ENCODE results near the gene TMEM169. TPM values are rescaled to one million over a fixed set of nuclear protein-coding genes. Genes with fewer than 3 reads are reported as not detected.

TMEM169 gene
- total and polyA plus RNA-seq, 2 of the 13 experiments (the other 11 are each of a cell fraction or from before 2014, with no cell fraction given): 1.5 to 4.5 TPM

DNA sequence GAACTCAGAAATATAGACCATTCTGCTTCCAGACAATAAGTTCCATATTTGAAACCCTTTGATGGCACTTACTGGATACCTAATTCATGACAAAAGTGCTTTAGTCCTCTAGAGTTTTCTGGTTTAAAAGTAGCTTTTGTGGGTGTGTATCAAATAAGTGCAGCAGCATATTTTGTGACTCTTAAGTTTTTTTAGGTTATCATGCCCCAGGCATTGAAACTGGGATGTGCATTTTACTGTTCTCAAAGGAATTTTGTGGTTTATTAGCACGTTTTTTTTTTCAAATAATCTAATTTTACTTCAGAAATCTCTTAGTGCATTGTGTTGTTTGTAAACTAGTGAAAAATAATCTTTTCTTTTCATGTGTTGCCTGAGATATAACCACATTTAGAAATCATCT, 28.9 kb downstream of the TMEM169 start:
- BruUV-seq (replicated peaks): no TSS peak
- TF ChIP-seq, protein P1, sequence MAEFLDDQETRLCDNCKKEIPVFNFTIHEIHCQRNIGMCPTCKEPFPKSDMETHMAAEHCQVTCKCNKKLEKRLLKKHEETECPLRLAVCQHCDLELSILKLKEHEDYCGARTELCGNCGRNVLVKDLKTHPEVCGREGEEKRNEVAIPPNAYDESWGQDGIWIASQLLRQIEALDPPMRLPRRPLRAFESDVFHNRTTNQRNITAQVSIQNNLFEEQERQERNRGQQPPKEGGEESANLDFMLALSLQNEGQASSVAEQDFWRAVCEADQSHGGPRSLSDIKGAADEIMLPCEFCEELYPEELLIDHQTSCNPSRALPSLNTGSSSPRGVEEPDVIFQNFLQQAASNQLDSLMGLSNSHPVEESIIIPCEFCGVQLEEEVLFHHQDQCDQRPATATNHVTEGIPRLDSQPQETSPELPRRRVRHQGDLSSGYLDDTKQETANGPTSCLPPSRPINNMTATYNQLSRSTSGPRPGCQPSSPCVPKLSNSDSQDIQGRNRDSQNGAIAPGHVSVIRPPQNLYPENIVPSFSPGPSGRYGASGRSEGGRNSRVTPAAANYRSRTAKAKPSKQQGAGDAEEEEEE (CRISPR knock-in tag; IDR thresholded peaks at IDR 0.05; ENCODE audit: borderline replicate concordance): 0 out of 2 replicates have a peak, but pooled peaks have one; percentile 2
- TF ChIP-seq TEAD2 (CRISPR knock-in tag; IDR thresholded peaks at IDR 0.05): no peak
- TF ChIP-seq, protein P2, sequence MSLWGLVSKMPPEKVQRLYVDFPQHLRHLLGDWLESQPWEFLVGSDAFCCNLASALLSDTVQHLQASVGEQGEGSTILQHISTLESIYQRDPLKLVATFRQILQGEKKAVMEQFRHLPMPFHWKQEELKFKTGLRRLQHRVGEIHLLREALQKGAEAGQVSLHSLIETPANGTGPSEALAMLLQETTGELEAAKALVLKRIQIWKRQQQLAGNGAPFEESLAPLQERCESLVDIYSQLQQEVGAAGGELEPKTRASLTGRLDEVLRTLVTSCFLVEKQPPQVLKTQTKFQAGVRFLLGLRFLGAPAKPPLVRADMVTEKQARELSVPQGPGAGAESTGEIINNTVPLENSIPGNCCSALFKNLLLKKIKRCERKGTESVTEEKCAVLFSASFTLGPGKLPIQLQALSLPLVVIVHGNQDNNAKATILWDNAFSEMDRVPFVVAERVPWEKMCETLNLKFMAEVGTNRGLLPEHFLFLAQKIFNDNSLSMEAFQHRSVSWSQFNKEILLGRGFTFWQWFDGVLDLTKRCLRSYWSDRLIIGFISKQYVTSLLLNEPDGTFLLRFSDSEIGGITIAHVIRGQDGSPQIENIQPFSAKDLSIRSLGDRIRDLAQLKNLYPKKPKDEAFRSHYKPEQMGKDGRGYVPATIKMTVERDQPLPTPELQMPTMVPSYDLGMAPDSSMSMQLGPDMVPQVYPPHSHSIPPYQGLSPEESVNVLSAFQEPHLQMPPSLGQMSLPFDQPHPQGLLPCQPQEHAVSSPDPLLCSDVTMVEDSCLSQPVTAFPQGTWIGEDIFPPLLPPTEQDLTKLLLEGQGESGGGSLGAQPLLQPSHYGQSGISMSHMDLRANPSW (CRISPR knock-in tag; IDR thresholded peaks at IDR 0.05; ENCODE audit: borderline replicate concordance): no peak
- TF ChIP-seq HES4 (CRISPR knock-in tag; IDR thresholded peaks at IDR 0.05; ENCODE audit: borderline replicate concordance): no peak
- no peak for TF ChIP-seq XRCC5 (optimal IDR thresholded peaks at IDR 0.05; ENCODE audit: low read length)
- no peak for TF ChIP-seq GABPA (IDR thresholded peaks at IDR 0.05; ENCODE audit: low read depth, low read length)
- TF ChIP-seq GABPA (CRISPR knock-in tag; IDR thresholded peaks at IDR 0.05; ENCODE audit: low read depth): 0 out of 2 replicates have a peak, but pooled peaks have one; percentile 6
- TF ChIP-seq, protein P3, sequence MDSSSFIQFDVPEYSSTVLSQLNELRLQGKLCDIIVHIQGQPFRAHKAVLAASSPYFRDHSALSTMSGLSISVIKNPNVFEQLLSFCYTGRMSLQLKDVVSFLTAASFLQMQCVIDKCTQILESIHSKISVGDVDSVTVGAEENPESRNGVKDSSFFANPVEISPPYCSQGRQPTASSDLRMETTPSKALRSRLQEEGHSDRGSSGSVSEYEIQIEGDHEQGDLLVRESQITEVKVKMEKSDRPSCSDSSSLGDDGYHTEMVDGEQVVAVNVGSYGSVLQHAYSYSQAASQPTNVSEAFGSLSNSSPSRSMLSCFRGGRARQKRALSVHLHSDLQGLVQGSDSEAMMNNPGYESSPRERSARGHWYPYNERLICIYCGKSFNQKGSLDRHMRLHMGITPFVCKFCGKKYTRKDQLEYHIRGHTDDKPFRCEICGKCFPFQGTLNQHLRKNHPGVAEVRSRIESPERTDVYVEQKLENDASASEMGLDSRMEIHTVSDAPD (CRISPR knock-in tag; IDR thresholded peaks at IDR 0.05): no peak
- TF ChIP-seq ARNT (IDR thresholded peaks at IDR 0.05): no peak
- TF ChIP-seq ARHGAP35 (CRISPR knock-in tag; IDR thresholded peaks at IDR 0.05; ENCODE audit: borderline replicate concordance): no peak
- no peak for TF ChIP-seq POLR2A (IDR thresholded peaks at IDR 0.05; ENCODE audit: insufficient read depth in 1 of 2, low read depth in 2 of 2, low read length in 2 of 2)
- TF ChIP-seq ZSCAN30 (CRISPR knock-in tag; IDR thresholded peaks at IDR 0.05): peak; percentile 39; the same call in 1 of the 2 replicates
- TF ChIP-seq SP140L (CRISPR knock-in tag; IDR thresholded peaks at IDR 0.05; ENCODE audit: borderline replicate concordance): no peak
- TF ChIP-seq ZMYM2 (CRISPR knock-in tag; IDR thresholded peaks at IDR 0.05): no peak
- TF ChIP-seq ZNF30 (CRISPR knock-in tag; IDR thresholded peaks at IDR 0.05): no peak
- TF ChIP-seq ARID2 (CRISPR knock-in tag; IDR thresholded peaks at IDR 0.05; ENCODE audit: borderline replicate concordance): no peak
- no peak for TF ChIP-seq ZNF367 (CRISPR knock-in tag; IDR thresholded peaks at IDR 0.05; ENCODE audit: borderline replicate concordance)
- no peak for TF ChIP-seq ZNF558 (CRISPR knock-in tag; IDR thresholded peaks at IDR 0.05; ENCODE audit: borderline replicate concordance)
- TF ChIP-seq KLF16 (CRISPR knock-in tag; IDR thresholded peaks at IDR 0.05): no peak
- 0 out of 2 replicates have a peak, but pooled peaks have one; percentile 2 for TF ChIP-seq ZFP36L2 (CRISPR knock-in tag; IDR thresholded peaks at IDR 0.05)
- TF ChIP-seq ZNF598 (CRISPR knock-in tag; IDR thresholded peaks at IDR 0.05; ENCODE audit: borderline replicate concordance): no peak

More for the DNA sequence above, 28.9 kb downstream of the TMEM169 start:
- in situ Hi-C loops (cut with HindIII; ENCODE audit: extremely low pct_ligation_motif_present, low pct_unique_long_range_greater_than_20kb): no loop called here
- H2AFZ ChIP-seq (ENCODE audit: low read length): no peak overlapping the region
- no peaks in the 10 kb centered on the region for H4K20me1 ChIP-seq (ENCODE audit: insufficient read depth, low read length)
- peaks cover 74% of the 10 kb centered on the region for H3K4me1 ChIP-seq (ENCODE audit: insufficient read depth, low read length)
- peak overlapping the region; percentile 72 for H3K4me2 ChIP-seq (ENCODE audit: low read depth, low read length)
- ChIA-PET POLR2A (interaction anchor here (1.1 to 6.9 kb wide), 2 partner anchors 10 to 29 kb away, joined by 3 to 131 read pairs; partner anchors contain the start of genes PECR and TMEM169), CTCF (ENCODE audit: low intra/inter-chr PET ratio, low total read pairs) (no interaction called here)
- FAIRE-seq (no peak), DNase-seq (ENCODE audit: low spot score) (no peak), ATAC-seq (no peak)
- 2% methylated on average over 1 of the region's 1 CpG for WGBS (ENCODE audit: low lambda C conversion rate)
- intact Hi-C loops (cut with micrococcal nuclease; ENCODE audit: unreplicated experiment): loop anchor here (2.0 to 5.0 kb wide), 3 partner anchors 30 to 392 kb away; no protein-coding TSS in a partner anchor
- peak overlapping the region; percentile 76 for H3K27ac ChIP-seq (ENCODE audit: extremely low read length, insufficient read depth, low read length)
- H3K9me3 ChIP-seq (ENCODE audit: low read length): no peaks in the 10 kb centered on the region
- H3K27me3 ChIP-seq (ENCODE audit: control insufficient read depth in 1 of 2, insufficient read depth in 2 of 2, low read length in 2 of 2): no peaks in the 10 kb centered on the region; a peak in 1 of 5 replicates
- H3K36me3 ChIP-seq (replicated peaks in 1 of 2; ENCODE audit: control insufficient read depth in 1 of 2, insufficient read depth in 2 of 2, low read length in 2 of 2): peaks cover 7 to 37% of the 10 kb centered on the region in 2 experiments
- peaks cover 45% of the 10 kb centered on the region for H3K79me2 ChIP-seq (ENCODE audit: insufficient read depth, low read length)
- H3K9ac ChIP-seq (ENCODE audit: insufficient read depth, low read depth, low read length): peak overlapping the region; percentile 93
- peak overlapping the region; percentile 88 to 100 (median 98); a peak in 5 of 6 replicates for H3K4me3 ChIP-seq (replicated peaks in 1 of 3; ENCODE audit: insufficient read depth in 1 of 3, low read depth in 2 of 3, low read length in 3 of 3)
